Jurkat, Clone E6-1 (cell line): Measurements from ENCODE around the gene F8A1. TPM values are rescaled to one million over a fixed set of nuclear protein-coding genes. Genes with fewer than 3 reads are reported as not detected.
"Not testable (repeated sequence)": the region's sequence is repeated elsewhere in the genome, so short reads cannot be mapped to it uniquely, and the experiment has no call there.

Experiments used
- DNase-seq: peaks from one replicate; pipeline ENCODE4 v3.0.0-alpha.2; 2011; ENCODE audit warnings: low read depth, low spot score
- H3K4me3 ChIP-seq: 2 replicates; pipeline ENCODE4 v1.5.1; 2011; ENCODE audit warnings: mild to moderate bottlenecking, low read length, control low read depth, moderate library complexity
- polyA plus RNA-seq: library from polyadenylated mRNA; unstranded; fragments of >200 nt; gene quantifications from one replicate; pipeline ENCODE4 v1.2.1, GENCODE V29; 2012; ENCODE audit warnings: missing spikeins; ENCODE audit not compliant: insufficient read length, insufficient read depth

Gene F8A1
- polyA plus RNA-seq = 17.5 TPM

DNA sequence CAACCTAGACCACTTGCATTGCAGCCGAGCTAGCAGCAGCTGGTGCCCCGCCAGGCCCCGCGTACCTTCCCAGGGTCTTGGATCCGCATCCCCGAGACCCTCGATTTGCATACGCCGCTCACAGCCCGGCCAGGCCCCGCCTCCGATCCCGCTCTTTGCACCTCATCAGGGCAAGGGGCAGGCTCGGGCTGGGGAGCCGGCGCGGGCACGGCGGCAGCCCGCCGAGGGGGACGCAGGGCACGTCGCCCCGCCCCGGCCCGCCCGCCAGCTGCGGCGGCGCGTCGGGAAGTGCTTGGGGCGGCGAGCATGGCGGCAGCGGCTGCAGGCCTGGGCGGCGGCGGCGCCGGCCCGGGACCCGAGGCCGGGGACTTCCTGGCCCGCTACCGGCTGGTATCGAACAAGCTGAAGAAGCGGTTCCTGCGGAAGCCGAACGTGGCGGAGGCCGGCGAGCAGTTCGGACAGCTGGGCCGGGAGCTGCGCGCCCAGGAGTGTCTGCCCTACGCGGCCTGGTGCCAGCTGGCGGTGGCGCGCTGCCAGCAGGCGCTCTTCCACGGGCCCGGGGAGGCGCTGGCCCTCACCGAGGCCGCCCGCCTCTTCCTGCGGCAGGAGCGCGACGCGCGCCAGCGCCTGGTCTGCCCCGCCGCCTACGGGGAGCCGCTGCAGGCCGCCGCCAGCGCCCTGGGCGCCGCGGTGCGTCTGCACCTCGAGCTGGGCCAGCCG is at the start of gene F8A1:
Gene F8A1 (plus strand): TSS at position 287 of the 720 bp plus-strand sequence. CDS start 20 bp downstream, at position 307.
- not testable (repeated sequence) for DNase-seq
- peak within 1 kb of the TSS; percentile 27 for H3K4me3 ChIP-seq

DNA sequence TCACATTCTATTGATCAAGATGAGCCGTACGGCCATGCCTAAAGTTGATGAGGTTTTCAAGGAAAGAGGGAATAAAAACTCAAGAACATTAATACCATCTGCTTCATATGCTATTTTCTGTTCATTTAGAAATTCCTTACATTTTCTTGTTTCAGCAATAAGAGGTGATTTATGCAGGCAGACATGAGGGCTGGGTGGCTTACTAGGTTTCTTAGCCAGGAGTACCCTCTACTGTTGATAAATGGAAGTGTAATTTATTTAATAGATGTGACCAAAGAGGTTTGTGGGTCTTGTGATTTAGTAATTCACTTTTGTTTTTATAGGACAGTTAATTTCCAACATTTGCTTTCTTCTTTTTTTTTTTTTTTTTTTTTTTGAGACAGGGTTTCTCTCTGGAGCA is 45.3 kb upstream of the F8A1 start:
- DNase-seq = peak; percentile 47
- H3K4me3 ChIP-seq = no peak overlapping the region

DNA sequence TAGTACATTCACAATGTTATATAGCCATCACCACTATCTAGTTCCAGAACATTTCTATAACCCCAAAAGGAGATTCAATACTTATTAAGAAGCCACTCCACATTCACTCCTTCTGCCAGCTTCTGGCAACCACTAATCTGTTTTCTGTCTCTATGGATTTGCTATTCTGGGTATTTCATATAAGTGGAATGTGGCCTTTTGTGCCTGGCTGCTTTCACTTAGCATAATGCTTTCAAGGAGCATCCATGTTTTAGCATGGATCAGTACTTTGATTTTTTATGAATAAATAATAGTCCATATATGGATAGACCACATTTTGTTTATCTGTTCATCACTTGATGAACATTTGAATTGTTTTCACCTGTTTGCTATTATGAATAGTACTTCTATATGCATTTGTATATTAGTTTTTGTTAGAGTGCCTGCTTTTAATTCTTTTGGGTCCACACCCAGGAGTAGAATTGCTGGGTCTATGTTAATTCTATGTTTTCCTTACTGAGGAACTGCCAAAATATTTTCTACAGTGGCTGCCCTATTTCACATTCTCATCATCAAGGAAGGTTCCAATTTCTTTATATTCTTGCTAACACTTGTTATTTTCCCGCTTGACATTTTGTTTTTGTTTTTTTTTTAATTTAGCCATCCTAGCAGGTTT is 35.1 kb upstream of the F8A1 start:
- H3K4me3 ChIP-seq = no peak overlapping the region
- no peak for DNase-seq

DNA sequence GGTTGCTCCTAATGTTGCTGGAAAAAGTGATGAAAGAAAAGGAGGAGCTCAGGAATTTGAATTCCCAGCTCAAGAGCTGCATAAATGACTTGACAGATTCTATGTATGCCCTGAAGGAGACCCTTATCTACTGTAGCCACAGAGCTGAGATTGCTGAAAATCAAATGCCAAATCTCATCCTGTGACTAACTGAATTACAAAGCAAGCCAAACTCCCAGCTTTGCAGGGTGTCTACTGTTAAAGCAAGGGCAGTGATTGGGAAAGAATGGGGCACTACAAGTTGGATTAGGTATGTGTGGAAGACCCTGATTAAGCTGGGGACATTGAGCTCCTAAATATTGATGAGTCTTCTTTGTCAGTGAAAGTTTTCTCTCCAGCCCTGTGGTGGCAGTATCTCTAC is 30.9 kb upstream of the F8A1 start:
- H3K4me3 ChIP-seq = no peak overlapping the region
- no peak for DNase-seq

DNA sequence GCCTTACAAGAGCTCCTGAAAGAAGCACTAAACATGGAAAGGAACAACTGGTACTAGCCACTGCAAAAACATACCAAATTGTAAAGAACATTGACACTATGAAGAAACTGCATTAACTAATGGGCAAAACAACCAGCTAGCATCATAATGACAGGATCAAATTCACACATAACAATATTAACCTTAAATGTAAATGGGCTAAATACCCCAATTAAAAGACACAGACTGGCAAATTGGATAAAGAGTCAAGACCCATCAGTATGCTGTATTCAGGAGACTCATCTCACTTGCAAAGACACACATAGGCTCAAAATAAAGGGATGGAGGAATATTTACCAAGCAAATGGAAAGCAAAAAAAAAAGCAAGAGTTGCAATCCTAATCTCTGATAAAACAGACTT is 17.6 kb upstream of the F8A1 start:
- H3K4me3 ChIP-seq, DNase-seq: not testable (repeated sequence)

DNA sequence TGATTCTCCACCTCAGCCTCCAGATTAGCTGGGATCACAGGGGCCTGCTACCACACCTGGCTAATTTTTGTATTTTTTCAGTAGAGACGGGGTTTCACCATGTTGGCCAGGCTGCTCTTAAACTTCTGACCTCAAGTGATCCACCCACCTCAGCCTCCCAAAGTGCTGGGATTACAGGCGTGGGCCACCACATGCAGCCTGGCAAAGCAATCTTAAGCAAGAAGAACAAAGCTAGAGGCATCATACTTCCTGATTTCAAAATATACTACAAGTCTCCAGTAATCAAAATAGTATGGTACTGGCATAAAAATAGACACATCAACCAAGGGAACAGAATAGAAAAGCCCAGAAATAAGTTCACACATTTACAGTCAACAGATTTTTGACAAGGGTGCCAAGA is 12.8 kb upstream of the F8A1 start:
- no peak for DNase-seq

DNA sequence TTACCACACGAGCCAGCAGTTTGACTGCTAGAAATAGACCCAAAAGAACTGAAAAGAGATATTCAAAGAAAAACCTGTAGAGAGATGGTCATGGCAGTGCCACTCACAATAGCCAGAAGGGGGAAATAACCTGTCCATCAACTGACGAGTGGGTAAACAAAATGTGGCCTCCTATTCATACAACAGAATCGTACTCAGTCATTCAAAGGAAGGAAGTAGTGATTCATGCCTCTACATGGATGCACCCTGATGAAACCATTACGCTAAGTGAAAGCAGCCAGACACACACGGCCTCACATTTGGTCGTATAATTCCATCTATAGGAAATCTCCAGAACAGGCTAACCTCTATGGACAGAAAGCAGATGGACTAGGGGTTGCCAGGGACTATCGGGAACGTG is 2.1 kb upstream of the F8A1 start:
- not testable (repeated sequence) for H3K4me3 ChIP-seq, DNase-seq

More for the DNA sequence above, 12.8 kb upstream of the F8A1 start:
- no peak overlapping the region for H3K4me3 ChIP-seq

DNA sequence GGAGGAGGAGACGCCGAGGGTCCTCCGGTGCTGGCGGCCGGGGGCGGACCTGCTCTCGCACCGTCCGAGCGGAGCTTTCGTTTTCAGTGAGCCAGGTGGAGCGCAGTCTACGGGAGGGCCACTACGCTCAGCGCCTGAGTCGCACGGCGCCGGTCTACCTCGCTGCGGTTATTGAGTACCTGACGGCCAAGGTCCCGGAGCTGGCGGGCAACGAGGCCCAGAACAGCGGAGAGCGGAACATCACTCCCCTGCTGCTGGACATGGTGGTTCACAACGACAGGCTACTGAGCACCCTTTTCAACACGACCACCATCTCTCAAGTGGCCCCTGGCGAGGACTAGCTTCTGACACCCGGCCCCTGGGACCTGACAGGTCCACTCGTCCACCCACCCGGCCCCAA is 1.1 kb upstream of the F8A1 start:
- not testable (repeated sequence) for DNase-seq, H3K4me3 ChIP-seq

DNA sequence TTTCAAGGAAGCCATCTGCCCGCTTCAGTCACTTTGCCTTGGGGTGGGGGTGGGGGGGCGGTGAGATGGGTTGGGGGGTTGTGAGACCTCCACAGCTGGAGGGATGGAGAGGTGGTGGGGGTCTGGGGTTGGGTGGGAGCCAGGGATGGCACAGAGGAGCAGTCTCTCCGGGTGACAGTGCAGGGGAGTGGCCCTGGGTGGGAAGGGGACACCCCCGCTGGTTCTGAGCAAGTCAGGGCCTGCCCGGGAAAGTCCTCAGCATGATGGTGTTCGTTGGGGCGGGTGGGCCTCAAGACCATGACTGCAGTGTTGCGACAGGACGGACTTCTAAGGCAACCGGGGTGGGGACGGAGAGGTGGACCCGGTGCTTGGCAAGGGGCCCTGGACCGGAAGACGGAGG is 606 bp upstream of the F8A1 start:
- not testable (repeated sequence) for H3K4me3 ChIP-seq, DNase-seq

DNA sequence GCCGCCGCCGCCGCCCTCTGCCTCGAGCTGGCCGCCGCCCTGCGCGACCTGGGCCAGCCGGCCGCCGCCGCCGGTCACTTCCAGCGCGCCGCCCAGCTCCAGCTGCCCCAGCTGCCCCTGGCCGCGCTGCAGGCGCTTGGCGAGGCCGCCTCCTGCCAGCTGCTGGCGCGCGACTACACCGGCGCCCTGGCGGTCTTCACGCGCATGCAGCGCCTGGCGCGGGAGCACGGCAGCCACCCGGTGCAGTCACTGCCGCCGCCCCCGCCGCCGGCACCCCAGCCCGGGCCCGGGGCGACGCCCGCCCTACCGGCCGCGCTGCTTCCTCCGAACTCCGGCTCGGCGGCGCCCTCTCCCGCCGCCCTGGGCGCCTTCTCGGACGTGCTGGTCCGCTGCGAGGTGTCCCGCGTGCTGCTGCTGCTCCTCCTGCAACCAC is 650 bp downstream of the F8A1 start:
- H3K4me3 ChIP-seq, DNase-seq: not testable (repeated sequence)

DNA sequence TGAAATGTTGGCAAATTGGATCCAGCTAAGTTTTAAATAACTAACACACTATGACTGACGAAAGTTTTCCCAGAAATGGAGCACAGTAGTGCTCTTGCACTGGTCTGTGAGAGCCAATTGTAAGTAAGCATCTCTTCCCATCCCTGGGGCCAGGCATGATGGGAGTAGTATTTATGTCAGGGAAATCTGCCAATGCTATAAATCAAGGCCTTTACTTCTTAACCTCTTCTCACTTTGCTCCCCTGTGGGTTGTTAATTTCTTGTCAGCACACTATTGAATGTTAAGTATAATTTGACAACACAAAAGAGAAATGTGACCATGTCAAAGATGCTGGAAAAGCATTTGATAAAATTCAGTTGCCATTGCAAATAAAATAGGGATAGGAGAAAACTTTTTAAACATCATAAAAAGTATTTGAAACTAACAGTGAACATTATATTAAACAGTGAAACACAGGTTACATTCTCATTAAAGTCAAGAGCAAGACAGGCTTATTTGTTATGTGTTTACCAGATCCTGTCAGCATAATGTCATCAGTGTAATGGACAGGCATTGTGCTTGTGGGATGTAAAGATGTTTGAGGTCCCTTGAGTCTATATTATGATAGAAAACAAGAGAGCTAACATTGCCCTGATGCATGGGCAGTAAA is 5.0 kb downstream of the F8A1 start:
- DNase-seq = no peak
- H3K4me3 ChIP-seq = no peak overlapping the region

DNA sequence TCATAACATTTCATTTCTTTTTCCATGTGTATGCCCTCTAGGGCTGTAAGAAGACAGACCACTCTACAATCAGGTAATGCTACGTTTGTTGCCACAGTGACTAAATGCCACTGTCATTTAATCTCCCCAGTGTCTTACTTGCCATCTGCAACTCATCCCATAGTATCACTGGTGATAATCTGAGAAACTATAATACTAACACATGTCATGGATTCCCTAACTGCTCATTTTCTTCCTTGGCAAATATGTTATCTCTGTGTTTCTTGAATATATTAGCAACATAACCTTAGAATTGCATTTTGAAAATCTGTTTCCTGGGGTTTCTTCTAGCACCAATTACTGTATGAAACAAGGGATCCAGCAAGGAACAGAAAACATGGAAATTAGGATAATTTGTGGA is 6.1 kb downstream of the F8A1 start:
- H3K4me3 ChIP-seq = no peak overlapping the region
- no peak for DNase-seq

DNA sequence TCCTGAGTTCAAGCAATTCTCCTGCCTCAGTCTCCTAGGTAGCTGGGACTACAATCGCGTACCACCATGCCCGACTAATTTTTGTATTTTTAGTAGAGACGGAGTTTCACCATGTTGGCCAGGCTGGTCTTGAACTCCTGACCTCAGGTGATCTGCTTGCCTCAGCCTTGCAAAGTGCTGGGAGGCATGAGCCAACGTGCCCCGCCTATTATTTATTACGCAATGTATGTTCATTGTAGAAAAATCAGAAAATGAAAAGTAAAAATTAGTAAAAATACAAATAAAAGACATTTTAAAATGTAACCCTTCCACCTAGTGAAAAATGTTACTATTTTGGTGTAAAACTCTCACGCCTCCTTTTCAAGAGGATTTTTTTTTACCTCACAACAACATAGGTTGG is 14.2 kb downstream of the F8A1 start:
- H3K4me3 ChIP-seq = no peak overlapping the region
- no peak for DNase-seq

DNA sequence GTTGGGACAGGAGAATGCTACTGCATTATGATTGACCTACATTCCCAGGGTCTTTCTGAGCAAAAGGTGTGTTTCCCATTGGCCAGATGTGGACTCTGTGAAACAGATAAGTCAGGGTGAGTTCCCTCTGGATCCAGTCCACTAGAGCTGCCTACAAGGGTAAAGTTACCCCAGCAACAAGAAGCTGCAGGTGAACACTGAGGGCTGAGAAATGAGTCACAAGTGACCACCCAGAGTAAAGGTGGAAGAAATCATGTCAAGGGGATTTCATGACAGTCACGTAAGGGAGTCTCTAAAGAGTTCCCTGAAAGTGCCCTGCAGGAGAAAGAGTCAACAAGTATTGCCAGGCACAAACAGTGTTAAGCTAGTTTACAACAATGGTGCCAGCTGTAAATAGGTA is 16.3 kb downstream of the F8A1 start:
- H3K4me3 ChIP-seq = no peak overlapping the region
- no peak for DNase-seq

DNA sequence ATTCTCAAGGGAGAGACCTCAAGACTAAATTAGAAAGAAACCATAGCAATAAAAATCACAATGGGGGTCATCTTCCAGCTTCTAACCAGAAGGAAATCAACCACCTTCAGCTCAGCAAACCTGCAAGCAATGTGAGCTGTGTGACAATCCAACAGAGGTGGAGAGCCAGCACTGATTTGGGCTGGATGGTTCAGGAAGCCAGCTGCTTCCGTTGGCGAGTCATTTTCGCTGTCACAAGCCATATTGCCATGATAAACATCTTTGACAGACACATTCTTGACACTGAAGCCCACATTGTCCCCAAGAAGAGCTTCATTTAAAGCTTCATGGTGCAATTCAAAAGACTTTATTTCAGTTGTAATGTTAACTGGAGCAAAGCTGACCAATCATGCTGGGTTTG is 22.7 kb downstream of the F8A1 start:
- DNase-seq = no peak
- H3K4me3 ChIP-seq = no peak overlapping the region

DNA sequence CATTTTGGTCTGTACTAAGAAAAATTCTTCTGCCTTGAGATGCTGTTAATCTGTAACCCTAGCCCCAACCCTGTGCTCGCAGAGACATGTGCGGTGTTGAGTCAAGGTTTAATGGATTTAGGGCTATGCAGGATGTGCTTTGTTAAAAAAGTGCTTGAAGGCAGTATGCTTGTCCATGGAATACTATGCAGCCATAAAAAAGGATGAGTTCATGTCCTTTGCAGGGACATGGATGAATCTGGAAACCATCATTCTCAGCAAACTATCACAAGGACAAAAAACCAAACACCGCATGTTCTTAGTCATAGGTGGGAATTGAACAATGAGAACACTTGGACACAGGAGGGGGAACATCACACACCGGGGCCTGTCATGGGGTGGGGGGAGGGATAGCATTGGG is 23.9 kb downstream of the F8A1 start:
- not testable (repeated sequence) for H3K4me3 ChIP-seq, DNase-seq

DNA sequence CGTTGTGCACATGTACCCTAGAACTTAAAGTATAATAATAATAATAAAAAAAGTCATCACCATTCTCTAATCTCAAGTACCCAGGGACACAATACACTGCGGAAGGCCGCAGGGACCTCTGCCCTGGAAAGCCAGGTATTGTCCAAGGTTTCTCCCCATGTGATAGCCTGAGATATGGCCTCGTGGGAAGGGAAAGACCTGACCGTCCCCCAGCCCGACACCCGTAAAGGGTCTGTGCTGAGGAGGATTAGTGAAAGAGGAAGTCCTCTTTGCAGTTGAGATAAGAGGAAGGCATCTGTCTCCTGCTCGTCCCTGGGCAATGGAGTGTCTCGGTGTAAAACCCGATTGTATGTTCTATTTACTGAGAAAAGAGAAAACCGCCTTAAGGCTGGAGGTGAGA is 24.4 kb downstream of the F8A1 start:
- DNase-seq, H3K4me3 ChIP-seq: not testable (repeated sequence)

DNA sequence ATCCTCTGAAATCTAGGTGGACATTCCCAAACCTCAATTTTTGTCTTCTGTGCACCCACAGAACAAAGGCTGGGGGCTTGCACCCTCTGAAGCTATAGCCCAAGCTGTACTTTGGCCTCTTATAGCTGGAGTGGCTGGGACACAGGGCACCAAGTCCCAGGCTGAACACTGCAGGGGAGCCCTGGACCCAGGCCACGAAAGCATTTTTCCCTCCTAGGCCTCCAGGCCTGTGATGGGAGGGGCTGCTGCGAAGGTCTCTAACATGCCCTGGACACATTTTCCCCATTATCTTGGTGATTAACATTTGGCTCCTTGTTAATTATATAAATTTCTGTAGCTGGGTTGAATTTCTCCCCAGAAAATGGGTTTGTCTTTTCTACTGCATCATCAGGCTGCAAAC is 27.9 kb downstream of the F8A1 start:
- no peak overlapping the region for H3K4me3 ChIP-seq
- DNase-seq = no peak

DNA sequence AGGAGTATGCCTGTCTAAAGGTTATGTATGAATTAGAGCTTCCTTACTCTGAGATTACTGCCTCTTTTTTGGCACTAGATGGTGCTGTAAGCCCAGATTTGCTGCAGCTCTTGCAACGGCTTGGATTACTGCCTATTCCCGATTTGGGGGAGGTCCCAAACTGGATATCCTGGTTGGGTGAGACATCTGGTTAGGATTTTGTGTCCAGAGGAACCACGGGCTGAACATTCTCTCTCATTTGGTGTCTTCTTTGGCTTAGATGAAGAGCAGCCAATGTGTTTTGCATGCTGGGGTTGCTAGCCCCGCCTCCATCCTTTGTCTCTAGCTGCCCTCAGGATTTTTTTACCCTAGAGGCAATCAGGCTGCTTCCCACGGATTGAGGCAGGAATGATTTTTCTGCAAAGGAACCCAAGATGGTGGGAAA is 31.9 kb downstream of the F8A1 start:
- peak; percentile 29 for DNase-seq
- H3K4me3 ChIP-seq = peak overlapping the region; percentile 48

DNA sequence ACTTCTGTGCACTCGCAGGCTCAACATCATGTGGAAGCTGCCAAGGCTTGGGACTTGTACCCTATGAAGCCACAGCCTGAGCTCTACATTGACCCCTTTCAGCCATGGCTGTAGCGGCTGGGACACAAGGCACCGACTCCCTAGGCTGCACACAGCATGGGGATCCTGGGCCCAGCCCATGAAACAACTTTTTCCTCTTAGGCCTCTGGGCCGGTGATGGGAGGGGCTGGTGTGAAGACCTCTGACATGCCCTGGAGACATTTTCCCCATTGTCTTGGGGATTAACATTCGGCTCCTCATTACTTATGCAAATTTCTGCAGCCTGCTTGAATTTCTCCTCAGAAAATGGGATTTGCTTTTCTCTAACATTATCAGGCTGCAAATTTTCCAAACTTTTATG is 38.6 kb downstream of the F8A1 start:
- DNase-seq, H3K4me3 ChIP-seq: not testable (repeated sequence)
